HepG2 (cell line): ENCODE results near the gene MAP2K7. TPM values are rescaled to one million over a fixed set of nuclear protein-coding genes. Genes with fewer than 3 reads are reported as not detected.

ENCODE experiments used
- HOXA3 ChIP-seq: sonication (generic); formaldehyde crosslinking; IDR thresholded peaks from 2 replicates; pipeline ENCODE4 v1.5.0; 2020; ENCODE audit warnings: missing genetic modification reagents
- PPARG ChIP-seq: conservative IDR thresholded peaks from 2 replicates; pipeline ENCODE4 v1.6.1; 2016; ENCODE audit warnings: missing biosample characterization, missing genetic modification reagents
- PRPF4 ChIP-seq: fragments of 200-400 bp; formaldehyde crosslinking; IDR thresholded peaks from 2 replicates; pipeline ENCODE4 v1.6.1; 2016; ENCODE audit warnings: low read length, low read depth; ENCODE audit not compliant: poor library complexity, severe bottlenecking
- RXRB ChIP-seq: IDR thresholded peaks from 2 replicates; pipeline ENCODE4 v1.6.1; 2016; ENCODE audit warnings: borderline replicate concordance, missing genetic modification reagents, missing compliant biosample characterization
- THYN1 ChIP-seq: sonication (generic); formaldehyde crosslinking; IDR thresholded peaks from 2 replicates; pipeline ENCODE4 v1.8.1; 2023; ENCODE audit warnings: low read depth, mild to moderate bottlenecking, moderate library complexity, missing genetic modification reagents, borderline replicate concordance
- ZBTB7B ChIP-seq: sonication (generic); formaldehyde crosslinking; IDR thresholded peaks from 2 replicates; pipeline ENCODE4 v1.4.0; 2020; ENCODE audit warnings: missing genetic modification reagents
- ZNF530 ChIP-seq: sonication (generic); formaldehyde crosslinking; IDR thresholded peaks from 2 replicates; pipeline ENCODE4 v1.5.0; 2020; ENCODE audit warnings: low read depth, mild to moderate bottlenecking, missing genetic modification reagents
- ZNF563 ChIP-seq: sonication (generic); formaldehyde crosslinking; IDR thresholded peaks from 2 replicates; pipeline ENCODE4 v1.8.0; 2022; ENCODE audit warnings: mild to moderate bottlenecking, moderate library complexity, missing genetic modification reagents
- ZNF644 ChIP-seq: IDR thresholded peaks from 2 replicates; pipeline ENCODE4 v1.6.1; 2016; ENCODE audit warnings: low read depth
- ZNF670 ChIP-seq: sonication (generic); formaldehyde crosslinking; IDR thresholded peaks from 2 replicates; pipeline ENCODE4 v1.8.0; 2022; ENCODE audit warnings: mild to moderate bottlenecking, missing genetic modification reagents, borderline replicate concordance
- polyA plus RNA-seq, 8 experiments: library from polyadenylated mRNA; depleted of rRNA in 3 of 8; stranded (reverse) in 7 of 8; unstranded in 1 of 8; fragments of >200 nt; fragmentation: Illumina TruSeq in 4 of 8; extraction: Trizol in 4 of 8; gene quantifications; 2 replicates each; pipeline versions ENCODE4 v1.2.1 to v1.2.3, GENCODE V29; 2011 to 2016; ENCODE audit warnings: low read depth in 4 of 8, missing spikeins in 1 of 8, mixed read lengths in 1 of 8; ENCODE audit not compliant: insufficient read depth in 1 of 8
- total RNA-seq, 5 experiments: library from RNA; depleted of rRNA; stranded (reverse); fragments of >200 nt; fragmentation: Illumina TruSeq; extraction: Trizol; gene quantifications; 2 replicates each; pipeline ENCODE4 v1.2.3, GENCODE V29; 2016; ENCODE audit warnings: low read depth in 1 of 5
- TF ChIP-seq, protein P1 (sequence below): sonication (generic); formaldehyde crosslinking; IDR thresholded peaks from 2 replicates; pipeline ENCODE4 v1.5.0; 2020; ENCODE audit warnings: missing genetic modification reagents, mild to moderate bottlenecking, borderline replicate concordance
- TF ChIP-seq, protein P2 (sequence below): sonication (generic); formaldehyde crosslinking; IDR thresholded peaks from 2 replicates; pipeline ENCODE4 v1.9.0; 2021; ENCODE audit warnings: missing genetic modification reagents, borderline replicate concordance
- TF ChIP-seq, protein P3 (sequence below): sonication (generic); formaldehyde crosslinking; IDR thresholded peaks from 2 replicates; pipeline ENCODE4 v1.4.0; 2020; ENCODE audit warnings: low read depth, missing genetic modification reagents
- TF ChIP-seq, protein P4 (sequence below): sonication (generic); formaldehyde crosslinking; IDR thresholded peaks from 2 replicates; pipeline ENCODE4 v1.8.0; 2022; ENCODE audit warnings: missing genetic modification reagents, mild to moderate bottlenecking, borderline replicate concordance
- TF ChIP-seq, protein P5 (sequence below): sonication (generic); formaldehyde crosslinking; IDR thresholded peaks from 2 replicates; pipeline ENCODE4 v1.4.0; 2020; ENCODE audit warnings: missing genetic modification reagents, mild to moderate bottlenecking, borderline replicate concordance

MAP2K7 gene
- total and polyA plus RNA-seq, 2 of the 13 experiments (the other 11 are each of a cell fraction or from before 2014, with no cell fraction given) = 9.0 to 10.8 TPM

DNA sequence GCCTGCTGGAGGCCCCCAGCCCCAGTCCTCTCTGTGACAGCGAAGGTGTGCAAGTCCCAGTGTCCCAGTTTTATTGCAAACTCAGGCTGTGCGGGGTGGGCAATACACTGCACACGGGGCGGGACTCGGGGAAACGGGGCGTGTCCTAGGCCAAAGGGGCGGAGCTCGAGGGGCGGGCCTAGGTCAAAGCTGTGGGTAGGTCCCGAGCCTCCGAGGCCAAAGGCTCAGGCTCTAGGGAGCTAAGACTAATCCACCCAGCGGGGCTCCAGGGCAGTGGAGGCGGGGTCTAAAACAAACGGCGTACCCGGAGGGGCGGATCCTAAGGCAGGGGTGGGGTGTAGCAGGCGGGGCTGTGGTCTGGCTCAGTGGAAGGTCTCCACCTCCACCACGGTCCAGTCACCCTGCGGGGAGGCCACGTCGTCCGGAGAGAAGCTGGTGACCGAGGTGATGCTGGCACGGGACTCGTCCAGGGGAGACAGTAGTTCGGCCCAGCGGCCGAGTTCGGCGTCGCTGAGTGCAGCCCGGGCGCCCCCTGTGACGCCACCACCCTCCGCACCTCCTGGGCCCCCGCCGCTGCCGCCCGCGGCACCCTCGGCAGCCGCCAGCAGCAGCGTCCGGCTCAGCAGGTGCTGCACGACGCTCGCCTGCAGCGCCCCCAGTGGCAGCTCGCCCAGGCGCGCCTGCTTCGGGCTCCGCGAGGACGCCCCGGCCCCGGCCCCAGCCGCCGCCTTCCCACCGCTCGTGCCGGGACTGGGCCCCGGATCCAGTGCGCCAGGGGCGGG is 34.8 kb upstream of the MAP2K7 start (continued):
- TF ChIP-seq, protein P1, sequence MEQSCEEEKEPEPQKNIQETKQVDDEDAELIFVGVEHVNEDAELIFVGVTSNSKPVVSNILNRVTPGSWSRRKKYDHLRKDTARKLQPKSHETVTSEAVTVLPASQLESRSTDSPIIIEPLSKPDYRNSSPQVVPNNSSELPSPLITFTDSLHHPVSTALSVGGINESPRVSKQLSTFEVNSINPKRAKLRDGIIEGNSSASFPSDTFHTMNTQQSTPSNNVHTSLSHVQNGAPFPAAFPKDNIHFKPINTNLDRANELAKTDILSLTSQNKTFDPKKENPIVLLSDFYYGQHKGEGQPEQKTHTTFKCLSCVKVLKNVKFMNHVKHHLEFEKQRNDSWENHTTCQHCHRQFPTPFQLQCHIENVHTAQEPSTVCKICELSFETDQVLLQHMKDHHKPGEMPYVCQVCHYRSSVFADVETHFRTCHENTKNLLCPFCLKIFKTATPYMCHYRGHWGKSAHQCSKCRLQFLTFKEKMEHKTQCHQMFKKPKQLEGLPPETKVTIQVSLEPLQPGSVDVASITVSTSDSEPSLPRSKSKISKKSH = peak; percentile 77
- TF ChIP-seq, protein P2, sequence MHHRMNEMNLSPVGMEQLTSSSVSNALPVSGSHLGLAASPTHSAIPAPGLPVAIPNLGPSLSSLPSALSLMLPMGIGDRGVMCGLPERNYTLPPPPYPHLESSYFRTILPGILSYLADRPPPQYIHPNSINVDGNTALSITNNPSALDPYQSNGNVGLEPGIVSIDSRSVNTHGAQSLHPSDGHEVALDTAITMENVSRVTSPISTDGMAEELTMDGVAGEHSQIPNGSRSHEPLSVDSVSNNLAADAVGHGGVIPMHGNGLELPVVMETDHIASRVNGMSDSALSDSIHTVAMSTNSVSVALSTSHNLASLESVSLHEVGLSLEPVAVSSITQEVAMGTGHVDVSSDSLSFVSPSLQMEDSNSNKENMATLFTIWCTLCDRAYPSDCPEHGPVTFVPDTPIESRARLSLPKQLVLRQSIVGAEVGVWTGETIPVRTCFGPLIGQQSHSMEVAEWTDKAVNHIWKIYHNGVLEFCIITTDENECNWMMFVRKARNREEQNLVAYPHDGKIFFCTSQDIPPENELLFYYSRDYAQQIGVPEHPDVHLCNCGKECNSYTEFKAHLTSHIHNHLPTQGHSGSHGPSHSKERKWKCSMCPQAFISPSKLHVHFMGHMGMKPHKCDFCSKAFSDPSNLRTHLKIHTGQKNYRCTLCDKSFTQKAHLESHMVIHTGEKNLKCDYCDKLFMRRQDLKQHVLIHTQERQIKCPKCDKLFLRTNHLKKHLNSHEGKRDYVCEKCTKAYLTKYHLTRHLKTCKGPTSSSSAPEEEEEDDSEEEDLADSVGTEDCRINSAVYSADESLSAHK (CRISPR knock-in tag) = no peak
- TF ChIP-seq ZNF530 (no peak), RXRB (CRISPR knock-in tag) (0 out of 2 replicates have a peak, but pooled peaks have one; percentile 8), THYN1 (CRISPR knock-in tag) (no peak), HOXA3 (CRISPR knock-in tag) (0 out of 2 replicates have a peak, but pooled peaks have one; percentile 48), PRPF4 (no peak), ZBTB7B (0 out of 2 replicates have a peak, but pooled peaks have one; percentile 27), ZNF644 (CRISPR knock-in tag) (no peak), ZNF563 (CRISPR knock-in tag) (peak; percentile 76; the same call in 1 of the 2 replicates), PPARG (peak; percentile 33; the same call in 1 of the 2 replicates), ZNF670 (CRISPR knock-in tag) (0 out of 2 replicates have a peak, but pooled peaks have one; percentile 22)
- TF ChIP-seq, protein P3, sequence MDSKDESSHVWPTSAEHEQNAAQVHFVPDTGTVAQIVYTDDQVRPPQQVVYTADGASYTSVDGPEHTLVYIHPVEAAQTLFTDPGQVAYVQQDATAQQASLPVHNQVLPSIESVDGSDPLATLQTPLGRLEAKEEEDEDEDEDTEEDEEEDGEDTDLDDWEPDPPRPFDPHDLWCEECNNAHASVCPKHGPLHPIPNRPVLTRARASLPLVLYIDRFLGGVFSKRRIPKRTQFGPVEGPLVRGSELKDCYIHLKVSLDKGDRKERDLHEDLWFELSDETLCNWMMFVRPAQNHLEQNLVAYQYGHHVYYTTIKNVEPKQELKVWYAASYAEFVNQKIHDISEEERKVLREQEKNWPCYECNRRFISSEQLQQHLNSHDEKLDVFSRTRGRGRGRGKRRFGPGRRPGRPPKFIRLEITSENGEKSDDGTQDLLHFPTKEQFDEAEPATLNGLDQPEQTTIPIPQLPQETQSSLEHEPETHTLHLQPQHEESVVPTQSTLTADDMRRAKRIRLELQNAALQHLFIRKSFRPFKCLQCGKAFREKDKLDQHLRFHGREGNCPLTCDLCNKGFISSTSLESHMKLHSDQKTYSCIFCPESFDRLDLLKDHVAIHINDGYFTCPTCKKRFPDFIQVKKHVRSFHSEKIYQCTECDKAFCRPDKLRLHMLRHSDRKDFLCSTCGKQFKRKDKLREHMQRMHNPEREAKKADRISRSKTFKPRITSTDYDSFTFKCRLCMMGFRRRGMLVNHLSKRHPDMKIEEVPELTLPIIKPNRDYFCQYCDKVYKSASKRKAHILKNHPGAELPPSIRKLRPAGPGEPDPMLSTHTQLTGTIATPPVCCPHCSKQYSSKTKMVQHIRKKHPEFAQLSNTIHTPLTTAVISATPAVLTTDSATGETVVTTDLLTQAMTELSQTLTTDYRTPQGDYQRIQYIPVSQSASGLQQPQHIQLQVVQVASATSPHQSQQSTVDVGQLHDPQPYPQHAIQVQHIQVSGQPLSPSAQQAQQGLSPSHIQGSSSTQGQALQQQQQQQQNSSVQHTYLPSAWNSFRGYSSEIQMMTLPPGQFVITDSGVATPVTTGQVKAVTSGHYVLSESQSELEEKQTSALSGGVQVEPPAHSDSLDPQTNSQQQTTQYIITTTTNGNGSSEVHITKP = no peak
- TF ChIP-seq, protein P4, sequence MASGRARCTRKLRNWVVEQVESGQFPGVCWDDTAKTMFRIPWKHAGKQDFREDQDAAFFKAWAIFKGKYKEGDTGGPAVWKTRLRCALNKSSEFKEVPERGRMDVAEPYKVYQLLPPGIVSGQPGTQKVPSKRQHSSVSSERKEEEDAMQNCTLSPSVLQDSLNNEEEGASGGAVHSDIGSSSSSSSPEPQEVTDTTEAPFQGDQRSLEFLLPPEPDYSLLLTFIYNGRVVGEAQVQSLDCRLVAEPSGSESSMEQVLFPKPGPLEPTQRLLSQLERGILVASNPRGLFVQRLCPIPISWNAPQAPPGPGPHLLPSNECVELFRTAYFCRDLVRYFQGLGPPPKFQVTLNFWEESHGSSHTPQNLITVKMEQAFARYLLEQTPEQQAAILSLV (CRISPR knock-in tag) = peak; percentile 47; the same call in 1 of the 2 replicates
- TF ChIP-seq, protein P5, sequence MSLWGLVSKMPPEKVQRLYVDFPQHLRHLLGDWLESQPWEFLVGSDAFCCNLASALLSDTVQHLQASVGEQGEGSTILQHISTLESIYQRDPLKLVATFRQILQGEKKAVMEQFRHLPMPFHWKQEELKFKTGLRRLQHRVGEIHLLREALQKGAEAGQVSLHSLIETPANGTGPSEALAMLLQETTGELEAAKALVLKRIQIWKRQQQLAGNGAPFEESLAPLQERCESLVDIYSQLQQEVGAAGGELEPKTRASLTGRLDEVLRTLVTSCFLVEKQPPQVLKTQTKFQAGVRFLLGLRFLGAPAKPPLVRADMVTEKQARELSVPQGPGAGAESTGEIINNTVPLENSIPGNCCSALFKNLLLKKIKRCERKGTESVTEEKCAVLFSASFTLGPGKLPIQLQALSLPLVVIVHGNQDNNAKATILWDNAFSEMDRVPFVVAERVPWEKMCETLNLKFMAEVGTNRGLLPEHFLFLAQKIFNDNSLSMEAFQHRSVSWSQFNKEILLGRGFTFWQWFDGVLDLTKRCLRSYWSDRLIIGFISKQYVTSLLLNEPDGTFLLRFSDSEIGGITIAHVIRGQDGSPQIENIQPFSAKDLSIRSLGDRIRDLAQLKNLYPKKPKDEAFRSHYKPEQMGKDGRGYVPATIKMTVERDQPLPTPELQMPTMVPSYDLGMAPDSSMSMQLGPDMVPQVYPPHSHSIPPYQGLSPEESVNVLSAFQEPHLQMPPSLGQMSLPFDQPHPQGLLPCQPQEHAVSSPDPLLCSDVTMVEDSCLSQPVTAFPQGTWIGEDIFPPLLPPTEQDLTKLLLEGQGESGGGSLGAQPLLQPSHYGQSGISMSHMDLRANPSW = no peak
